ENCODE results near the gene GNG12.
"Not testable (repeated sequence)": the region's sequence is repeated elsewhere in the genome, so short reads cannot be mapped to it uniquely, and the experiment has no call there.

The GNG12 gene

DNA sequence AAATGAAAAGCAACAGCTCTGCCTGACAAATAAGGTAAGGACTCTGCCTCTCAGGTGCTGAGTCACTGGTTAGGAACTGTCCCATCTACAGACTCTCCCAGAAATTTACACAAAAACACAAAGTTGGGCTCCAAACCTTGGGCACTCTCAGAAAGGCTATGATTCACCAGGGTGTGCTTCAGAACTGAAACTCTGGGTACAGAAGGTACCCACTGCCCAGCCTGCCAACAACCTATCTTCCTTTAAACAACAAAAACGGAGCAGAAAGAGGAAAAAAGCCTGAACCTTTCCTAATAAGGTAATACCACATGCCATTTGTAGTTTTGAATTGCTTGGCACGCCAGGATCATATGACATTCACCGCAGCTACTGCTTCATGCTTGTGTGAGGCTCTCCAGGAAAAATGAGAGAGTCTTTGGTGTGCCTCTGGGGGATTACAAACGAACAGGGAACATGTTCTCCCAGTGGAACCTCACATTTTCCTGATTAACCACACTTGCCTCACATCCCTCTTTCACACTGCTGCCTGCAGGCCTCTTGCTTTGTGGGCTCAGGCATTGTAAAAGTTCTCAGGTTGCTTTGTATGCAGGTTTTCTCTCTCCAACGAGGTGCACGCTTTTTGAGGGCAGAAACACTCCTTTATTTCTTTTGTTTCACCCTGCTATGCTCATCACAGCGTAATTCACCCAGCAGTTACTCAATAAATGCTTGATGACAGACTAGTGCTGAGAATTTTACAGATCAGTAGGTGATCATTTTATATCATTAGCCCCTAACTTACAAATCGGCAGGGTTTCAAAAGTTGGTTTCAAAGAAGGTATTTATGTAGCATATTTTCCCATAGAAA lies 83.2 kb downstream of the GNG12 start:
- no peak for DNase-seq

DNA sequence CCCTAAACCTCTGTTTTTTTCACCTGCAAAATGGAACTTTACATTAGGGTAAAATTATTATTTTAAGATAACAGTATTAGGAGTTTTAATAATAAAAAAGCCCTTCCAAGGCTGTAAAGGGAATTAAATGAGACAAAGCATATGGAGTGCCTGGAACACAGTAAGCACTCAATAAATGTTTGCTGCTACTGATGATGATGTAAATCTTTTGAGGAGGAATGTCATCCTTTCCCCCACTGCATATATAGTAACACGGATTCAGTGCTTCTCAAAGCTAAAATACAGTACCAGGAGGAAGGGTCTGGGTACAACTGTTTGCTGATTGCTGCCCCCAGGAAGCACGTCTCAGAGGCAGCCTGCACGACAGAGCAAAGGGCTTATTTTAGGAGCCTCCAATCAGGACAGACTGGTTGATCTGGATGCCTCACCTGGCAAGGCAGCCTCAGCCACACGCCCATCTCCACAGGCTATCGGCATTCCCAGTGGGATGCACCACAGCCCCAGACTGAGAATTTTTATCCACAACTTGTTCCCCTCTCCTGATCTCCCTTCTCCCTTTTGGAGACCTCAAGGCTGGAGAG lies 83.9 kb downstream of the GNG12 start:
- DNase-seq: no peak

DNA sequence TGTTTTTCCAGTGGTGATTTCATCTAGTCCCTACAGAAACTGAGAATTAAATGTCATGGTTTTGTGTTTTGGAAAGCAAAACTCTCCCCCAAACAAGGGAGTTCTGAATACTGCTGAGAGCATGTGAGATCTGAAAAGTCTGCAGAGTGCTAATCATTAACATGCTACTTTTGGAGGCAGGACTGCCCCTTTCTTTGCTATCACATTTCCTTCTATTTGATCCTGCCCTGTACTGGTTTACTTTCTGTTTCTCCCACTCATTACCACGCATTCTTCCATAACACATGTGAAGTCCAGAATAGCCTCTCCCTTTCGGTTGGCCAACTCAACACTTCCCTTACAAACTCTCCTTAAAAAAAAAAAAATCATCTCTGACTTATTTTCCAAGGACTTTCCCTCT lies 84.6 kb downstream of the GNG12 start:
- no peak for DNase-seq

DNA sequence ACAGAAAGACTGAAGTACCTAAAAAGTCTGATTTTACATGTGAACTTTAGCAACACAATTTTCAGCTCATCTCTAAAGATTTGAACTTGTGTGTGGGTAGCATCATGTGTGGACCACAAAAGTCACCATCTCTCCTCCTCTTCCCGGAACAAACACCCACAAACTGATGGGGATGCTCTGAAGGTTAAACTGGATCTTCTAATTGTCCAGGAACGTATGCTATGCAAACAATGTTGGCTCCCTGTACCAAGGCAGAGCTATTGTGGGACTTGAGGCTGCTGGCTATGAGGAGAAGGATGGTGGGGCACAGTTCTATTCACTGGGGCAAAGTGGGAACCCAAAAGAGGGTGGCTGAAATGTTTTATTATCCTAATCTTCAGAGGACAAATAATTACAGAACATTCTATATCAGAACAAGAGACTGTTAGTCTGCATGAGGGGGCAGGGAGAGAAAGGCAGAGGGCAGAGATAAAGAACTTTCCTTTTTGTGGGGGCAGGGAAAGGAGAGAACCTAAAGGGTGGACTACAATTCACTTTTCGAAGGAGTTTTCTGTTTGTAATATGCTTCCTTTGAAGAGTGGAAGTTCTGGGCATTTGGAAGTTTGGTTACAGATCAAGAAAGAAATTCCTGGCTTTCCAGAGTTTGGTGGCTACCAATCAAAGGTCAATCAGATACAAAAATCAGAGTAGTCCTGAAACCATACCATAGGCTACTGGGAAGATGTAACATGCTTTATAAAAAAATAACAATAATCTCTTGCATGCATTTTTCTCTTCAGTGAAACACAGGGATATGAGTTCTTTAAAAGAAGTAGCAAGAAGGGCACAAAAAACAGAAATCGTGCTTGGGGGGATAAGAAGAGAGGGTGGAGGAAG lies 85.4 kb downstream of the GNG12 start:
- no peak for DNase-seq

DNA sequence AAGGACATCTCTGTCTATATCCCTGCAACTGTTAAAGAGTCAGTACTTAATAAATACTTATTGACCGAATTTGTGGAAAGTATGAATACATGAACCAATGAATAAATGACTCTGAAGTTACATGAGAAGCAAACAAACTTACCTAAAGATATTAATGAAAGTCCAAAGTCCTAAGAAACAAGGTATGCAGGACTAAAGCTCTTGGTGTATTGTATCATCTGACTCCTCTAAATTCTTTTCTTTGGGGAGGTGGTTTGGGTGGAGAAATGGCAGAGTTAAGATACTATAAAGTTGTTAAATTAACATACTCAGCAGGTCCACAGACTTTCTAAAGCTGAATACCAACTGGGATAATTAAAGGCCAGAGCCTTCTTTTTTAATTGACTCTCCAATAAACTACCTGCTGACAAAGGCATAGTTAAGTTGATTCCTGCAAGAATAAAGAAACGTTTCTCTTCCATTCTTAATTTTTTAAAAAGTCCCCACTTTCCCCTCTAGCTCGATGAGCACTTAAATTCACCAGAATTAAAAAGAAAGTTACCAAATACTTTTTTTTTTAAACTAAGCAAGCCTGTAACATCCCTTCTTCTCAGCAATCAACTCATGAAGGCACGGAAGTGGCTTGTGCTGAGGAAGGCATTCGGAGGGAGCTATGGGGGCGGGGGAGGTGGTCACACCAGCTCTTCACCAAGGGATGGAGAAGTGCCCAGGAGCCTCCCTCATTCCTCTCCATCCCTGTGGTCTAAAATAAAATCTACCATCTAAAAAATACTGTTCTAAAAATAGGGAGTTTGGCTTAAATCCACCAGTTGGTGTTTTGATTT lies 87.2 kb downstream of the GNG12 start:
- DNase-seq: no peak

DNA sequence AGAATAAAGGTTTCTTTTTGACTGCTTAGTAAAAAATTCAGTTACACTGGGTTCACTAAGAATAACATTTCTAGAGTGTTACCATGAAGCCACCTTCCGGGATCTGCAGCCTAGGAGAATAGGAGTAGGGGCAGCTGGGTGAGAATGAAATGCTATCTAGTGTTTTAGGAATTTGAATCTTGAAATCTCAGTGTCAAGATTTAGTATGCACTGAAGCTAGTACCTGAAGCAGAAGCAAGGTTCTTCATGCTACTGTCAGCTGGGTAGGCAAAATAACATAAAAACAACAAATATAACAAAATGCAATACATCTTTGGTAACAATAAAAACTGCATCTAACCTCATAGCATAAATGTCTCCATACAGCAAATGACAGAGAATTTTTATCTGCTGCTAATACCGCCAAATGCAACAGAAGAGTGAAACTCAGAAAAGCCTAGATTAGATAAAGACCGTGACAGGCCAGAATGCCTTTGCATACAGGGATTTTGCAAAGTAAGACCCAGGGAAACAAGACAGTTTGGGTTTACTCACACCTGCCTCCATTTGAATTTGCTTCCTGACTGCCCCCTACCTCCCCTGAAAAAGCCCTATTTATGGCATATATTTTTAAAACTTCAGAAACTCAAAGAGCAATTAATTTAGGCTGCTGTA lies 90.1 kb downstream of the GNG12 start:
- no peak for DNase-seq

DNA sequence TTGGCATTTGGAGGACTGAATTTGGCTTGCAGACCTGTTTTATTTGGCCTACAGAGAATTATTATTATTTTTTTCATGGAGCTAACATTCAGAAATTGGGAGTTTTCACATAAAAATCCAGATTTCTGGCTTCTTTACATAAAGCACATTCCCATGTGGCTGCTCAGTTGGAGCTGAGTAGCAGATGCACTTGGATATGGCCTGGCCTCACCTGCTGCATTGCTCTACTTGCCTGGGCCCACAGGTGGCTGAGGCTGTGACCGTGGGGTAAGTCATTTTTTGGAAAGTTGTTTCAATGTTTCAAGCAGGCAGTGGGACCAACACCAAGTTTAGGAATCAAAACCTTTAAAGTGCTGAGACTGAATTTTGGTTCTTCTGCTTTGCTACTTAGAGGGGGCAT lies 91.5 kb downstream of the GNG12 start:
- no peak for DNase-seq

DNA sequence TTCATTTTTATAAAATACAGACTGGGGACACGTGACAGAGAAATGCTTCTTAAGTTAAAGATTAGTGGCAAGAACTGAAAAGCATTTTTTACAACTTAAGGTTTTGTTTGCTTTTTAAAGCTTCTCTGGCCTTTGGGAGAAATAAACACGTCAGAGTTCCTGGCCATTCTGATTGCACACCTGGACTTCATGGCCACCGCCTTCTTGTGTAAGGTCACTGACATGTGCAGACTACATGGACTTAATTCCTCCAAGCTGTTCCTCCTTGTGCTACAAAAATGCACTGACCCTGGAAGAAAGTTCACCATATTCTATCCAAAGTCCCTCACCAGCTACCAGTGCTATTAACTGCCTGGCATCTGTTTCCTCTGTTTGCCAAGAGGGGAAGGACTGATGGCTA lies 92.1 kb downstream of the GNG12 start:
- DNase-seq: no peak

DNA sequence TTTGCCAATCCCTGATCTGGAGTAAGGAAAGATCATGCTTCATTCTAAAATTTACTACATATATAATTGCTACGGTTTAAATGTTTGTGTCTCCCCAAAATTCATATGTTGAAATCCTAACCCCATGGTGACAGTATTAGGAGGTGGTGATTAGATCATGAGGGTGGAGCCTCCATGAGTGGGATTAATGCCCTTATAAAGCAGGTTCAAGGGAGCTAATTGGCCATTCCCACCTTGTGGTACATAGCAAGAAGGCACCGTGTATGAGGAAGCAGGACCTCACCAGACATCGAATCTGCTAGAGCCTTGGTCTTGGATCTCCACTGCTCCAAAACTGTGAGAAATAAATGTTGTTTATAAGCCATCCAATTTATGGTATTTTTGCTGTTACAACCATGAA lies 92.7 kb downstream of the GNG12 start:
- DNase-seq: no peak

DNA sequence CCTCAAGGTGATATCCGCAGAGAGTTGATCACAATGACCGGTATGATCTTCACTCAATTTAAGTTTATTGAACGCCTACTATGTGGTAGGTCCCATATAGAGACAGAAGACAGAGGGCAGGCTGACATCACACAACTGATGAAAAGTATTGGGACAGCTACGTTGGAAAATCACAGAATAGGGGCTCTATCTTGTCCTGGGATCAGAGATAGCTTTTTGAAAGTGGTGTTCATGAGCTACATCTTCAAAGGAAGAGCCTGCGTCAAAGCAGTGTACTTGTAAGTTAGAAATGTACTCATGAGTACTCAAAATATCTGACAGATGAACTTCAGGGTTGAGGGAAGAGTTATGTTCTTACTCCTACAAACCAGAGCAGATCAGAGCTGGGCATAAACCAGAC lies 93.9 kb downstream of the GNG12 start:
- no peak for DNase-seq

DNA sequence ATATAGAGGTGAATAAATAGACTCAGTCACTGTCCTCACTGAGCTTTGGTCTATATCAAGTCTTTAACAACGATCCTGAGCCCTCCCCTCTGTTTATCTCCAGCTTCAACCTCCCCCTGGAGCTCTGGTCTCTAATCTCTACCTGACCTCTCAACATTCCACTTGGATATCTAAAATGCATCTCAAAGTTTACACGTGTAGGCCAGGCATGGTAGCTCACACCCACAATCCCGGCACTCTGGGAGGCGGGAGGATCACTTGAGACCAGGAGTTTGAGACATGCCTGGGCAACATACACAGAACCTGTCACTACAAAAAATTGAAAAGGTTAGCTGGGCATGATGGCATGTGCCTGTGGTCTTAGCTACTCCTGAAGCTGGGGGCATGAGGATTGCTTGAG lies 94.9 kb downstream of the GNG12 start:
- no peak for DNase-seq

DNA sequence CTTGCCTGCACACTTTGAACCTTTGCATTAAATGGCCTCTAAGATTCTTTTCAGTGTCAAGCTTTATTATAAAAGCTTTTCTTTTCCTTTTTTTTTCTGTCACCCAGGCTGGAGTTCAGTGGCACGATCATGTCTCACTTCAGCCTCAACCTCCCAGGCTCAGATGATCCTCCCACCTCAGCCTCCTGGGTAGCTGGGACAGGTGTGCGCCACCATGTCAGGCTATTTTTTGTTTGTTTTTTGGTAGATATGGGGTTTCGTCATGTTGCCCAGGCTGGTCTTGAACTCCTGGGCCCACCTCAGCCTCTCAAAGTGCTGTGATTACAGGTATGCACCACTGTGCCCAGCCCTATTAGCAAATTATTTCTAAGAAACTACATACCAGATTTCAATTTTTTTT lies 95.4 kb downstream of the GNG12 start:
- DNase-seq: no peak

DNA sequence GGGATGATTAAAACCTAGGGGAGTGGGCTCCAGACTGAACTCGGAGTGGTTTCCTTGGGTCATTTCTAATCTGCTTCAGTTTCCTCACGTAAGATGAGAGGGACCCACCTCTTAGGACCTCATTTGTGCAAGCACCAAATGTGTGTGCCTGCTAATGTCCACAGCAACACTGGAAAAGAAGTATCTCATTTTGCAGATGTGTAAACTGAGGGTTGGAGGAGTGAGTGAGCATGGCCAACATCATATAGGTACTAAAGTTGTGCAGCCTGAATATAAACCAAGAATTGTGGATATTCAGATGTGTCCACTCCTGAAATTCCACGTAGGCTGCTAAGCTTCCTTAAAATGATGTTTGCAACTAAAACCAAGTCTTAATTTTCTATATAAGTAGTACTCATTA lies 96.5 kb downstream of the GNG12 start:
- no peak for DNase-seq

DNA sequence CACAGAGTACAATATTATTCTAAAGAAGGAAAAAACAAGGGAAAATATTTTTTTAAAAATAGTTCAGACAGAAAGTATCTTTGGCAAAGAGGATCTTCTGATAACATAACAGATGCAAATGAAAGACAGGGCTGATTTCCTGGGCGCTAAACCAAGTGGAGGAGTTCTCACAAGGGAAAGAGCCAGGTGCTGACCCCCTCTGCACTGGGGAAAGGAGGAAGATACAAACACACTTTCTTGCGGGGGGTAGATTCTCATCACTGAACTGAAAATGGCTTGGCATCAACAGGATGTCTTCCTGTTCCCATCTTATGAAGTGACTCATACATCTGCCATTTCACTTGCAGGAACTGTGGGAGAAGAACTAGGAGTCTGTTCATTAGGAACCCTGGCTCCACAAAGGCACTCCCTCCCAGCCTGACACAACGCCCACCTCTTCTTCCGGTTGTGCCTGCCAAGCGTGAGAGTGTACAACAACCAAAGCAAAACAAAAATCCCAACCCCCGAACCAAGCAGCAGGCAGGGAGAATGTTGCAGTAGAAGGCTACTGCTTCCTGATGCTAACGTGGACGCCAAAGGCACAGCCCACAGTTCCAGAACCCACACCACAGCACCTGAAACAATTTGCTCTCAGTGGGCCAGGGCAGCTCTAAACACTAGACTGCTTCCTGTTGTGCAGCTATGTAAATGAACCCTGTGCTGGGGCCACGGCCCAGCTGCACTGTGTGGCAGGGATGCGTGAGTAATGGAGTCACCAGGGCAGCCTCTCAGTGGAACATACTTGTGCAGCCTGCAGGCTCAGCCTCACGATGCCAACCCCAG lies 97.2 kb downstream of the GNG12 start:
- peak; percentile 31 for DNase-seq

DNA sequence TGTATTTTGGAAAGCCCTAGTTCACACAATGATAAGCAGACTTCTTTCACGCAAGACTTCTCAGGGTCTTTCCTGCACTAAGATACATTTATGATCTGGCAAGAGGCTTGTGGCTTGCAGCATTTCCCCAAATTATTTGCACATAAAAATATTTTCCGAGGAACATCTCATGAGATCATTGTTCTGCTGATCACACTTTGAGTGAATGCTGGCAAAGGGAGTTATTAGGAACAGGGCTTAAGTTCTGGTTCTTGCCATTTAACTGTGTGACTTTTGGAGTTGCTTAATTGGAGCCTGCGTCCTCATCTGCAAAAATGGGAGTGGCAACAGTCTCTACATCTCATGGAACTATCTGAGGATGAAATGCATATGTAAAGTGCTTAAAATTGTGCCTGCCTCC lies 98.1 kb downstream of the GNG12 start:
- DNase-seq: no peak

DNA sequence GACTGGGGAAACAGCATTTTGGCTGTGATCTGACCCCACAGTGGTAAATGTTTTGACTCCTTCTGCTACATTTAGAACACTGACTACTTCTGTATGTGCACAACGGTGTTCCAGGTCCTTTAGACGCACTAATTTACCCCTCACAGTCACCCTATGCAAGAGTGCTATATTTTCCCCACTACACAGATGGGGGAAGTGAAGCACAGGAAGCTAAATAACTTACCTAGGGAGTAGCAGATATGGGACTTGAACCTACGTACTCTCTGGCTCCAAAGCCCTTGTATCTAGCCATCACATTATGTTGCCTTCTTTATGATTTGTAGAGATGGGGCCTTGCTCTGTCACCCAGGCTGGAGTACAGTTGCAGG lies 99.0 kb downstream of the GNG12 start:
- no peak for DNase-seq

DNA sequence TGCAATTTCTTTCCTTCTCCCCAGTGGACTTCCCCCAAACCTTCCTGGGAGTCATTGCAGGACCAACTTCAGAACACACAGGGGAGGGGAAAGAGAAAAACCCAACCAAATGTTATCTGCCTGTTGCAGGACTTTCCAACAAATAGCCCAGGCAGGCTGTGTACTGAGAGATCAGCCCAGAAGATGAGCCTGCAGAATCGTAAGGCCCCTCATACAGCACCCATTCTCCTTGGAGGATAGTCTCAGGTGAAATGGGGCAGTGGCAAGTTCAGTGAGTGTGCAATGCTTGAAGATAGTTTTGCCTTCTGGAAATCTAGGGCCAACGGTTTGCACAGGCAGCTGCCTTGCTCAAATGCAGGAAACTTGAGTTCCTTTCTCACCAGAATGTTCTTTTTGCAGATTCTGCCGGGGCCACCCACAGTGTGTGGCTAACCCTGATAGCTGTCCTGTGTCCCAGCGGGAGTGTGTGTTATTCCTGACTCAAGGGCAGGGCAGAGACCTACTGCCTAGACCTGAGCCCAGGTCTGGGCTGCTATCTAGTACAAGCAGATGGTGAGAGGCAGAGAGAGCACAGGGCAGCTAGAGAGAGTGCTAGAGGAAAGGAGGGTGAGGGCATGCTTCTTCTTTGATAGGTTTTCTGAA lies 99.5 kb downstream of the GNG12 start:
- no peak for DNase-seq

DNA sequence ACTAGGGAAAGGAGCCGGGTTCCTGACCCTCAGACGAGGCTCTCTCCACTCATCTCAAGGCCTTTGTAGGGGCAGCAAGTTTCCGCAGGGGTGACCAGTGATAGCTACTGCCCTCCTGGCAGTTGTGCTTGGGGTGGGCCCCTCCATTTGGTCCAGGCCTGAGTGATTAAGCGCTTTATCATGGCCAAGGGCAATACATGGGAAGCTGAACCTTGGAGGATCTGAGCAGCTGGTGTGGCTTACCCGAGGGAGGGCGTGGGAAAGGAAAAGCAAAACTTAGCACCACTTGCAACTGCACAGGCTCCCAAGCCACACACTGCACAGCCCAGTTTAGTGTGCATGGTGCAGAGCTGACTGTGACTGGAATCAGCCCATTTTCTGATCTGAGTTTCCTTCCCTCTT lies 100.5 kb downstream of the GNG12 start:
- no peak for DNase-seq

DNA sequence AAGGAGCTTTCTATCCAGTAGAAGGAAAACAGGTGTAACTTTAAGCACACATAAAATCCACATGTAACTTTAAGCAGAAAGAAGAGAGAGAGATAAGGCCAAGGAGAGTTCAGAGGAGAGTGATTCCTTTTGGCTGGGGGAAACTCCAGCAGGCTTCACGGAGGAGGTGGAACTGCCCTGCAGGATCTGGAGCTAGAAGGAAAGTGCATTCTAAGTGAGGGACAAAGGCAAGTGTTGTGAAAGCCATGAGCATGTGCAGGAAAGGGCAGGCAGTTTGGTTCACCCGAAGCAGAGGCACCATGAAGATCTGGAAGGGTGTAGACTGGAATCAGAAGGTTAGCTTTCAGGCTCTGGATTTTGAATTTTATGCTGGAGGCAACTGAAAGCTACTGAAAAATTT lies 101.9 kb downstream of the GNG12 start:
- no peak for DNase-seq

DNA sequence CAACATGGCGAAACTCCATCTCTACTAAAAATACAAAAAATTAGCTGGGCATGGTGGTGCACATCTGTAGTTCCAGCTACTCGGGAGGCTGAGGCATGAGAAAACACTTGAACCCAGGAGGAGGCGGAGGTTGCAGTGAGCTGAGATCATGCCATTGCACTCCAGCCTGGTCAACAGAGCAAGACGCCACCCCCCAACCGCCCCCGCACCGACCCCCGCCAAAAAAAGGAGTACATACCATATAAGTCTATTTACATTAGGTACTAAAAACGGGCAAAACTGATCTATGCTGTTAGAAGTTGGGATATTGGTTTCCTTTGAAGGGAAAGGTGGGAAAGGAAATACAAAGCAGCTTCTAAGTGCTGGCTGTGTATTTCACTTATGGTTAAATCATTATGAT lies 103.0 kb downstream of the GNG12 start:
- not testable (repeated sequence) for DNase-seq

DNA sequence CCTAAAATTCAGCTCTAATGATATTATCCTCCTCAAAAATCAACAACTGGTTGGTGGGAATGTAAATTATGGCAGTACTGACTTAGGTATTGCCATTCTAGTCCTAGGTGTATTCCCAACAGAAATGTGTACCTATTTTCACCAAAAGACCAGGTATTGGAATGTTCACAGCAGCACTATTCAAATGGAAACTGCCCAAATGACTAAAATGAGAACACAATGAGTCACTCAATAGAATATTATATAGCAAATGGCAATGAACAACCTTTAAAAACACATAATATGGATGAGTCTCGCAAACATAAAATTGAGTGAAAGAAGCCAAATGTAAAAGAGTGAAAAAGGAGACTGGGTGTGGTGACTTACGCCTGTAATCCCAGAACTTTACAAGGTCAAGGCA lies 103.4 kb downstream of the GNG12 start:
- DNase-seq: no peak

Data from CD4-positive, alpha-beta T cell treated with Interleukin-4 for 4 hours (primary cell).